HG02763 (cell line): Measurements from ENCODE around the gene RUNX2.
"Not testable (repeated sequence)": the region's sequence is repeated elsewhere in the genome, so short reads cannot be mapped to it uniquely, and the experiment has no call there.

Experiments
- ATAC-seq: cut with Tn5 transposase; IDR thresholded peaks from one replicate; pipeline ENCODE4 v1.9.1; 2021; ENCODE audit warnings: mild to moderate bottlenecking, moderate library complexity; ENCODE audit not compliant: unreplicated experiment

The RUNX2 gene

GRCh38 chr6:45548657-45549515, 220.8 kb downstream of the RUNX2 start:
- ATAC-seq = peak; percentile 95

- no peak for ATAC-seq
These were observed 224.4 kb downstream of the RUNX2 start for GRCh38 chr6:45552536-45552935.

DNA sequence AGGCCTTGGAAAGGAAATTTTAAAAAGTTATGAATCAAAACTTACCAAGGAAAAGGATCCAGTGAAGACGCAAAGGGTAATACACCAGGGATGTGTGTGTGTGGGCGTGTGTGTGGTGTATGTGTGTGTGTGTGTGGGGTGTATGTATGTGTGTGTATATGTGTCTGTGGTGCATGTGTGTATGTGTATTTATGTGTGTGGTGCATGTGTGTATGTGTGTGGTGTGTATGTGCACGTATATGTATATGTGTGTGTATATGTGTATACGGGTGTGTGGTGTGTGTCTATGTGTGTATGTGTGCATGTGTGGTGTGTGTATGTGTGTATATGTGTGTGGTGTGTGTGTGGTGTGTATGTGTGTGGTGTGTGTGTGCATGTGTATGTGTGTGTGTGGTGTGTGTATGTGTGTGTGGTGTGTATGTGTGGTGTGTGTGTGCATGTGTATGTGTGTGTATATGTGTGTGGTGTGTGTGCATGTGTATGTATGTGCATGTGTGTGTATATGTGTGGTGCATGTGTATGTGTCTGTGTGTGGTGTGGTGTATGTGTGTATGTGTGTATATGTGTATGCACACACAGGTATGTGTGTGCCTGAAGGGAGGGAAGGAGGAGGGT, 225.7 kb downstream of the RUNX2 start:
- ATAC-seq = no peak

- no peak for ATAC-seq
These were observed 226.5 kb downstream of the RUNX2 start for GRCh38 chr6:45554591-45554990.

DNA sequence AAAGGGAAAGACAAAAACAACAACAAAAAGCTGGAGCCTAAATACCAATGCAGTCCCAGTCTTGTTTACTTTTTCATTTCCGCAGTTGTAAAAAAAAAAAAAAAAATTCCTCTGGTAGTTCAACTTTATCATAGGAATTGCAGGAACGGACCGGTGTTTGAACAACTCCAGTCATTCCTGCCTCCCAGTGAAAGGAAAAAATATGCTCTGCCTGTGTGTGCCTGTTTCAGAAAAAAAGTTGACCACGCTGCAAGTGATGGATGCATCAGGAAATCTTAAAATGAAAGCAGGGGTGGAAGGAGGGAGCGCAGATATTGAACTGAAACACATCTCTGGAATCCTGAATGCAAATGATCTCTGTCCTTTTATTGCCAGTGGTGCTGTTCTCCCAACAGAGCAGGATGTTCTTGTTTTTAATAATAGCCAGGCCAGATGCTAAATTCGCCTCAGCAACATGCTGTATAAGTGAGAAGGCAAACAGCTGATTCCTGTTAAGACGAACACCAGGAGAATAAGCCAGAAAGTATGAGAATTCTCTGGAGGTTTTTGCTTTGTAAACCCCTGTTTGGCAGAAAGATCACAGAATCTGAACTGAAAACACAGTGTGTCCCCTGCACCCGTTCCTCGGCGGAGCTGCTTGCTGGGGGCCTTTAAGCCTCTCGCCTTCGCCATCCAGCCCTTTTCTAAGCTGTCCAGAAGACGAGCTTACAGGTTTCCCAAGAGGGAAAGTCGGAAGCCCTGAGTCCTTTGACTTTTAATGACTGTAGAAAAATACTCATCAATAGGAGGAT, 228.0 kb downstream of the RUNX2 start:
- ATAC-seq = no peak

DNA sequence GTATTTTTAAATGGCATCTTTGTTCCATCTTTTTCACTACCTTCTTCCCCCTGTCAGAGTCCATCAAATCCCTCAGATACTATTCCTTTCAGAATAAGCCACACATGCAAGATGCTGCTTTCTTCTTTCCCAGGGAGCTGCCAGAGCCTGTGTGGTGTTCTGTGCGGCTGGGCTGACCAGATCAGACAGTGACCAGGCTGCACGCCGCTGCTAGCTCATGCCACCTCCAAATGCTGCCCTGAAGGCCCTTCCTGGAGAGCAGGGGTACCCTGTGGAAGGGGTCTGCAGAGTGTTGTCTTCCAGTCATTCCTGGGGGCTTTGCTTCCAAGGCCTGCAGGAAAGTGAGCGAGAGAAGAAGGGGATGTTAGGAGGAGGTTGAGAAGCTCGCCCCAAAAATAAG, 228.7 kb downstream of the RUNX2 start:
- no peak for ATAC-seq

- ATAC-seq = no peak
These were observed 229.3 kb downstream of the RUNX2 start for GRCh38 chr6:45557454-45557853.

DNA sequence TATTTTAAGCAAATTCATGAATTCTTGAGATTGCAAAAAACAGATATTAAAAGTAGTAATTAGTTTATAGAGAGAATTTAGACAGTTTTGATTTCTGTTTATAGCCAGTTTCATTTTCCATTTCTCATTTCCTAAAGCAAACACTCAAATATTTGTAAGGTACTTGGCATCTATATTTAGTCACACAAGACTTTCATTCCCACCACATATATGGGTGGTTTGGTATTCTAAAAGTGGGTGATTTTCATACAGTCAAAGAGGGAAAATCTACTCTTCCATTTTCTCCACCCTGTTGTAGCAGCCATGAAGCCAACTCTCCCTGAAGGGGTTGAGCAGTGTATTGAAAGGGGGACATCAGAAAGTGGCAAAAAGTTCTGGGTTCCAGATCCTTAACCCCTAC, 230.7 kb downstream of the RUNX2 start:
- ATAC-seq = peak; percentile 45

GRCh38 chr6:45560321-45560820, 232.2 kb downstream of the RUNX2 start:
- ATAC-seq = not testable (repeated sequence)

- ATAC-seq = no peak
These were observed 234.0 kb downstream of the RUNX2 start for GRCh38 chr6:45562171-45562570.

- no peak for ATAC-seq
These were observed 234.9 kb downstream of the RUNX2 start for GRCh38 chr6:45563041-45563440.

DNA sequence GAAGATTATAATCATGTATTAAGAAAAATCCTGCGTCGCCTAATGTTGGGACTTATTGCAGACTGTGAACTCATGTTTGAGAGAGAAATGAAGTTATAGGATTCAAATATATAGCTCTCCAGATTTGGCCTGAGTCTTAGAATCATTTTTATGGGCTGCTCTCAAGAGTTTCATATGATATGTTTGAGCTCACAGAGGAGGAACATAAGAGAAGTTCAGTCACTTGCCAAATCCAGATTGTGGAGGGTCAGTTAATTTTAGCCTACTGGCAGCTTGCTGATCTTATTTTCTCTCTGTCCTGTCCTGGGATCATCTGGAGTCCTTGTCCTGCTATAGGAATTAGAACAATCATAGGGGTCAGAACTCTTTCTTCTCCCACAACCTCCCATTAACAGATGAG, 235.7 kb downstream of the RUNX2 start:
- ATAC-seq = no peak

GRCh38 chr6:45566882-45567281, 238.8 kb downstream of the RUNX2 start:
- ATAC-seq = no peak

DNA sequence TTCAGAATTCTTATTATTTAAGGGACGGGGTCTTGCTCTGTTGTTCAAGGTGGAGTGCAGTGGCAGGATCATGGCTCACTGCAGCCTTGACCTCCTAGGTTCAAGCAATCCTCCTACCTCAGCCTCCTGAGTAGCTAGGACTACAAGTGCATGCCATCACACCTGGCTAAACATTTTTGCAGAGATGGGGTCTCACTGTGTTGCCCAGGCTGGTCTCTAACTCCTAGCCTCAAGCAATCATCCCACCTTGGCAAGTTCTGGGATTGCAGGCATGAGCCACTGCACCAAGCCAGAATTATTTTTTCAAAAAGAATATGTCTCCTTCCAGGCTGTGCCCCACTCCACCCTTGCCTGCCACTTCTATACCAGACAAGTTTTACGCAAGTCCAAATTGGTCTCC, 239.7 kb downstream of the RUNX2 start:
- no peak for ATAC-seq

DNA sequence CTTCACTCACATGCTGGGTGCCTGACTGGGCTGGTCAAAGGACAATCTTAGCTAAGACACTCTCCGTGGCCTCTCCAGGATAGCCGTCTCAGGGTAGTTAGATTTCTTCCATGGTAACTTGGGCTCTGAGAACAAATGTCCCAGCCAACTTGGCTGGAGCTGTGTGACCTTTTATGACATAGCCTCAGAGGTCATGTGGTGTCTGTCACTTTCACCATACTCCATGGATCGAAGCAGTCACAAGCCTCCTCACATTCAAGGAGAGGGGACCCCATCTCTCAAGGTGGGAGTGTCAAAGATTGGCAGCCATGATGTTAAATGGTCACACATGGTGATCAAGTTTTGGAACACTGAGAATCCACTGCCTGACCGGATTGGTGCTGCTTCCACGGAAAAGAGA, 240.5 kb downstream of the RUNX2 start:
- no peak for ATAC-seq

DNA sequence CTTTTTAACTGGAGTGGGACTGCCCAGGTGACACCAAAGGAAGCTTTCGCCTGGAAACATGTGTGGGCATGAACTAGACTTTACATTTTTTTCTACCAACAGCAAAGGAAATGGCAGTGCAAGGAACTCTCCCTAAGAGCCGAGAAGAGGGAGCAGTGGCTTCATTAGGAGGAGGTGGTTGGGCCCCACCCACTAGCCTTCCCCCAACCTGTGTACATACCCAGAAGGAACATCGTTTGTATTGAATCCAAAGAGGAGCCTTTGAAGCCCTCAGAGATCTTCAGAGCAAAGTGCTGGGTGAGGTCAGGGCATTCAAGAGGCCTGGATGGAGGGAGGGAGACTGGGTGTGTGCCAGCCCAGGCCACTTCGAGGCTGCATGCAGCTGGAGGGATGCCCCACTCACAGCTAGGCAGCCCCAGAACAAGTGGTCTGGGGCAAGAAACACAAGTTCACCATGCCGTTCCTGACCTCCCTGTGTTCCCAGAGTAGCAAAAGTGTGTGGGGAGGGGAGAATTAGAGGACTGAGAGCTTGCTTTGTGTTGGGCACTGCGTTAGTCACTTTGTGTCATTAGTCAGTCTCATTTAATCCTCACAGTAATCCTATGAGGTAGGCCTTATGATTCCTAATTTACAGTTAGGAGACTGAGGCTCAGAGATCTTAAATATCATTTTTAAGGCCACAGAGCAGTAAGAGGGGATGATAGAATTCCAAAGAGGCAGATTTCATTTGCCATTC, 241.2 kb downstream of the RUNX2 start:
- no peak for ATAC-seq

- ATAC-seq = no peak
These were observed 243.0 kb downstream of the RUNX2 start for GRCh38 chr6:45571159-45571558.

GRCh38 chr6:45572833-45573232, 244.7 kb downstream of the RUNX2 start:
- ATAC-seq = no peak

GRCh38 chr6:45574014-45574461, 245.9 kb downstream of the RUNX2 start:
- no peak for ATAC-seq

DNA sequence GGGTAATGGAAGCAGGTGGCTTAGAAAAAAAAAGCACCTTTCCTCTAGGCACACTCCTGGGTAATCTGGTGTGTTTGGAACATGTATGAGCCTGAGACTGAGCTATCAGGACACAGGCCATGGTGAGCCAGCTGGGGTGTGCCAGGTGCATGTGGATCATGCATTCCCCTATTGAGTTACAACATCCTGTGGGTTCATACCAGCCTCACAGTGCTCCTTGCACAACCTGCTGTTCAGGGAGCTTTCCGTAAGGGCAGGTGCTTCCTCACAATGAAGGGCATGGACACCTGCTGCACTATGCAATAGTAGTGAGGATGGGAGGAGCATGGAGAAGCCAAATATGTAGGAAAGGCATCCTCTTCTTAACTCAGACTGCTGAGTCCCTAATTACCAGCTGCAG, 246.8 kb downstream of the RUNX2 start:
- ATAC-seq = no peak
